Endothelial cell (in vitro differentiated cells): ENCODE results near the gene CLDN16. TPM values are rescaled to one million over a fixed set of nuclear protein-coding genes. Genes with fewer than 3 reads are reported as not detected.

ENCODE experiments used
- DNase-seq: peaks from one replicate; pipeline ENCODE4 v3.0.0; 2021; ENCODE audit warnings: low spot score
- H3K27ac Mint-ChIP-seq: one replicate; pipeline ENCODE4 v1.8.0; 2021; ENCODE audit warnings: mixed read lengths, inconsistent platforms; ENCODE audit not compliant: unreplicated experiment
- H3K27me3 Mint-ChIP-seq: one replicate; pipeline ENCODE4 v1.8.0; 2021; ENCODE audit warnings: mild to moderate bottlenecking, moderate library complexity, mixed read lengths, inconsistent platforms; ENCODE audit not compliant: unreplicated experiment
- H3K36me3 Mint-ChIP-seq: one replicate; pipeline ENCODE4 v1.8.0; 2021; ENCODE audit warnings: mild to moderate bottlenecking, low read depth, mixed read lengths, inconsistent platforms; ENCODE audit not compliant: unreplicated experiment
- H3K4me1 Mint-ChIP-seq: one replicate; pipeline ENCODE4 v1.8.0; 2021; ENCODE audit warnings: mild to moderate bottlenecking, mixed read lengths, inconsistent platforms; ENCODE audit not compliant: unreplicated experiment
- H3K4me3 Mint-ChIP-seq: one replicate; pipeline ENCODE4 v1.8.0; 2021; ENCODE audit warnings: mild to moderate bottlenecking, mixed read lengths, inconsistent platforms; ENCODE audit not compliant: unreplicated experiment
- H3K9me3 Mint-ChIP-seq: one replicate; pipeline ENCODE4 v1.8.0; 2021; ENCODE audit warnings: mixed read lengths, inconsistent platforms; ENCODE audit not compliant: unreplicated experiment
- total RNA-seq: library from RNA; stranded (reverse); fragmentation: NEBNext Ultra II Directional; extraction: Animal tissue kit (Norgen Biotek cat#: 25700); gene quantifications from one replicate; pipeline ENCODE4 v1.2.1, GENCODE V29; 2021; ENCODE audit not compliant: unreplicated experiment
- TF ChIP-seq, protein P1 (sequence below): fragments of 200-600 bp; sonication (generic); IDR thresholded peaks from one replicate; pipeline ENCODE4 v1.5.0; 2021; ENCODE audit warnings: antibody characterized with exemption; ENCODE audit not compliant: unreplicated experiment

Gene CLDN16
- total RNA-seq, 1 donor from 2014 or later, result not detected

DNA sequence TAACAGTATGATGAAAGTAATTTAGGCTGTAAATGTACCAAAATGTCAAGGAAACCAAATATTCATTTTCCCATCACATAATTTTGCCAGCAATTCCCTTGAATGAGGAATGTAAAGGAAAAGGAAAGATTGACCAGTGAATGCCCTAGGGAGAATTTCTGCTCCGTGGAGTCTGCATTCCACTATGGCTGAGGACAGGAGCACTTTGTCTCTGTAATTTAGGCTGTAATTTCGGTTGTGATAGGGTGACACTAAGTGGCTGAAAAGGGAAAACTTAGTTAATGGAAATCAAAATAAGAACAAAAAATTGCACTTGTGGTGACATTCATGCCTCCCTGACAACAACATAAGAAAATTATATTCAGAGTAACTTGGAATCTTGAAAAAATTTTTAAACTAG, 70.1 kb downstream of the CLDN16 start:
- H3K9me3 Mint-ChIP-seq, result no peaks in the 10 kb centered on the region
- no peak overlapping the region for H3K4me3 Mint-ChIP-seq
- peaks cover 3% of the 10 kb centered on the region for H3K4me1 Mint-ChIP-seq
- H3K27ac Mint-ChIP-seq, result no peak overlapping the region
- H3K27me3 Mint-ChIP-seq, result peaks cover 2% of the 10 kb centered on the region
- DNase-seq, result no peak
- H3K36me3 Mint-ChIP-seq, result no peaks in the 10 kb centered on the region
- TF ChIP-seq, protein P1, sequence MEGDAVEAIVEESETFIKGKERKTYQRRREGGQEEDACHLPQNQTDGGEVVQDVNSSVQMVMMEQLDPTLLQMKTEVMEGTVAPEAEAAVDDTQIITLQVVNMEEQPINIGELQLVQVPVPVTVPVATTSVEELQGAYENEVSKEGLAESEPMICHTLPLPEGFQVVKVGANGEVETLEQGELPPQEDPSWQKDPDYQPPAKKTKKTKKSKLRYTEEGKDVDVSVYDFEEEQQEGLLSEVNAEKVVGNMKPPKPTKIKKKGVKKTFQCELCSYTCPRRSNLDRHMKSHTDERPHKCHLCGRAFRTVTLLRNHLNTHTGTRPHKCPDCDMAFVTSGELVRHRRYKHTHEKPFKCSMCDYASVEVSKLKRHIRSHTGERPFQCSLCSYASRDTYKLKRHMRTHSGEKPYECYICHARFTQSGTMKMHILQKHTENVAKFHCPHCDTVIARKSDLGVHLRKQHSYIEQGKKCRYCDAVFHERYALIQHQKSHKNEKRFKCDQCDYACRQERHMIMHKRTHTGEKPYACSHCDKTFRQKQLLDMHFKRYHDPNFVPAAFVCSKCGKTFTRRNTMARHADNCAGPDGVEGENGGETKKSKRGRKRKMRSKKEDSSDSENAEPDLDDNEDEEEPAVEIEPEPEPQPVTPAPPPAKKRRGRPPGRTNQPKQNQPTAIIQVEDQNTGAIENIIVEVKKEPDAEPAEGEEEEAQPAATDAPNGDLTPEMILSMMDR, result no peak

Other genes with a start within 250 kb of the CLDN16 start
- 0.13 TPM for gene CLDN1, start 65.7 kb upstream of the CLDN16 start, total RNA-seq
- gene TMEM207, start 61.7 kb downstream of the CLDN16 start, total RNA-seq, result not detected
- 7.7 TPM for gene IL1RAP, start 125.9 kb downstream of the CLDN16 start, total RNA-seq